ENCODE results near the gene STARD6.

Gene STARD6

DNA sequence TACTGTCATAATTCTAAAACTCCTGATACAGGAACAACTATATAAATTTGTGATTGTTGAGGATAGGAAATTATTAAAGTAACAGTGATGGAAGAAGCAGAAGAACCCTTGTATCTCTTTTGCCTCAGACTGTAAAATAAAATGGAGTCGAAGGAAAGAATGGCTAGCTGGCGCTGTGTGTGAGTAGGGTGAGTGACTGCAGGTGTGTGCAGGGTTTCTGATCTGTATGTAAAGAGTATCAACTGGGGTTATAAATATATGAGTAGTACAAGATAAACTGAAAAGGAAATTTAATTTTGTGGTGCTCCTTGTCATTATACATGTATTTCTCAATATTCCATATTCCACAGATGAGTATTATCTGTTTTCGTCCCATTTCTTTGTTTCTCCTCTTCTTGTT, 73.1 kb downstream of the STARD6 start:
- Histone ChIP-seq H4K20me1 (ENCODE audit: insufficient read depth, low read length) (no peaks in the 10 kb centered on the region), H3K4me3 (ENCODE audit: low read depth in 1 of 2, low read length in 2 of 2) (no peak overlapping the region), H3K27ac (ENCODE audit: low read length) (no peak overlapping the region), H3K79me2 (ENCODE audit: insufficient read depth, low read length) (no peaks in the 10 kb centered on the region), H3K27me3 (ENCODE audit: insufficient read depth, low read length, poor library complexity) (no peaks in the 10 kb centered on the region), H3K4me1 (ENCODE audit: insufficient read depth, low read length) (no peaks in the 10 kb centered on the region), H3K9ac (ENCODE audit: low read depth, low read length) (no peak overlapping the region), H3K9me3 (ENCODE audit: insufficient read depth, low read length, severe bottlenecking) (peaks cover 4% of the 10 kb centered on the region), H2AFZ (ENCODE audit: low read depth, low read length) (no peak overlapping the region), H3K4me2 (ENCODE audit: insufficient read depth, low read length) (no peak overlapping the region), H3K36me3 (ENCODE audit: insufficient read depth, low read length) (peaks cover 62% of the 10 kb centered on the region)
- DNase-seq, result no peak
- TF ChIP-seq, protein P1, sequence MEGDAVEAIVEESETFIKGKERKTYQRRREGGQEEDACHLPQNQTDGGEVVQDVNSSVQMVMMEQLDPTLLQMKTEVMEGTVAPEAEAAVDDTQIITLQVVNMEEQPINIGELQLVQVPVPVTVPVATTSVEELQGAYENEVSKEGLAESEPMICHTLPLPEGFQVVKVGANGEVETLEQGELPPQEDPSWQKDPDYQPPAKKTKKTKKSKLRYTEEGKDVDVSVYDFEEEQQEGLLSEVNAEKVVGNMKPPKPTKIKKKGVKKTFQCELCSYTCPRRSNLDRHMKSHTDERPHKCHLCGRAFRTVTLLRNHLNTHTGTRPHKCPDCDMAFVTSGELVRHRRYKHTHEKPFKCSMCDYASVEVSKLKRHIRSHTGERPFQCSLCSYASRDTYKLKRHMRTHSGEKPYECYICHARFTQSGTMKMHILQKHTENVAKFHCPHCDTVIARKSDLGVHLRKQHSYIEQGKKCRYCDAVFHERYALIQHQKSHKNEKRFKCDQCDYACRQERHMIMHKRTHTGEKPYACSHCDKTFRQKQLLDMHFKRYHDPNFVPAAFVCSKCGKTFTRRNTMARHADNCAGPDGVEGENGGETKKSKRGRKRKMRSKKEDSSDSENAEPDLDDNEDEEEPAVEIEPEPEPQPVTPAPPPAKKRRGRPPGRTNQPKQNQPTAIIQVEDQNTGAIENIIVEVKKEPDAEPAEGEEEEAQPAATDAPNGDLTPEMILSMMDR (IDR thresholded peaks at IDR 0.05; ENCODE audit: borderline replicate concordance, extremely low read depth, low read length, poor library complexity, severe bottlenecking), result no peak
- no peak for ATAC-seq (ENCODE audit: insufficient read depth, low read depth)

DNA sequence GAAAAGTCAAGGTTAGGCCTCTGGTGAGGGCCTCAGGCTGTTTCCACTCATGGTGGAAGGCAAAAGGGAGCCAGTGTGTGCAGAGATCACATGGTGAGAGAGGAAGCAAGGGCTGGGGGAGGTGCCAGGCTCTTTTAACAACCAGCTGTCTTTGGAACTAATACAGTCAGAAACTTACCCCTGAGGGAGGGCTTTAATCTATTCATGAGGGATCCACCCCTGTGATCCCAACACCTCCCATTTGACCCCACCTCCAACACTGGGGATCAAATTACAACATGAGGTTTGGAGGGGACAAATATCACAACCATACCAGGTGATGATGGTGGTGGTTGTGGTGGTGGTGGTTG, 77.5 kb downstream of the STARD6 start:
- DNase-seq (no peak), ATAC-seq (ENCODE audit: insufficient read depth, low read depth) (peak; percentile 42; the same call in 1 of the 3 replicates)
- H3K27ac ChIP-seq (ENCODE audit: low read length), result no peak overlapping the region
- no peaks in the 10 kb centered on the region for H4K20me1 ChIP-seq (ENCODE audit: insufficient read depth, low read length)
- no peaks in the 10 kb centered on the region for H3K79me2 ChIP-seq (ENCODE audit: insufficient read depth, low read length)
- H3K4me2 ChIP-seq (ENCODE audit: insufficient read depth, low read length), result no peak overlapping the region
- no peaks in the 10 kb centered on the region for H3K27me3 ChIP-seq (ENCODE audit: insufficient read depth, low read length, poor library complexity)
- no peak overlapping the region for H2AFZ ChIP-seq (ENCODE audit: low read depth, low read length)
- TF ChIP-seq, protein P1 (IDR thresholded peaks at IDR 0.05; ENCODE audit: borderline replicate concordance, extremely low read depth, low read length, poor library complexity, severe bottlenecking), result no peak
- no peak for TF ChIP-seq EZH2 (IDR thresholded peaks at IDR 0.05; ENCODE audit: borderline replicate concordance, low read depth, low read length, severe bottlenecking)
- peaks cover 69% of the 10 kb centered on the region for H3K36me3 ChIP-seq (ENCODE audit: insufficient read depth, low read length)
- H3K4me3 ChIP-seq (ENCODE audit: low read depth in 1 of 2, low read length in 2 of 2), result no peak overlapping the region
- no peaks in the 10 kb centered on the region for H3K9me3 ChIP-seq (ENCODE audit: insufficient read depth, low read length, severe bottlenecking)
- H3K9ac ChIP-seq (ENCODE audit: low read depth, low read length), result no peak overlapping the region
- no peaks in the 10 kb centered on the region; the same call in 1 of the 2 replicates for H3K4me1 ChIP-seq (ENCODE audit: insufficient read depth, low read length)

DNA sequence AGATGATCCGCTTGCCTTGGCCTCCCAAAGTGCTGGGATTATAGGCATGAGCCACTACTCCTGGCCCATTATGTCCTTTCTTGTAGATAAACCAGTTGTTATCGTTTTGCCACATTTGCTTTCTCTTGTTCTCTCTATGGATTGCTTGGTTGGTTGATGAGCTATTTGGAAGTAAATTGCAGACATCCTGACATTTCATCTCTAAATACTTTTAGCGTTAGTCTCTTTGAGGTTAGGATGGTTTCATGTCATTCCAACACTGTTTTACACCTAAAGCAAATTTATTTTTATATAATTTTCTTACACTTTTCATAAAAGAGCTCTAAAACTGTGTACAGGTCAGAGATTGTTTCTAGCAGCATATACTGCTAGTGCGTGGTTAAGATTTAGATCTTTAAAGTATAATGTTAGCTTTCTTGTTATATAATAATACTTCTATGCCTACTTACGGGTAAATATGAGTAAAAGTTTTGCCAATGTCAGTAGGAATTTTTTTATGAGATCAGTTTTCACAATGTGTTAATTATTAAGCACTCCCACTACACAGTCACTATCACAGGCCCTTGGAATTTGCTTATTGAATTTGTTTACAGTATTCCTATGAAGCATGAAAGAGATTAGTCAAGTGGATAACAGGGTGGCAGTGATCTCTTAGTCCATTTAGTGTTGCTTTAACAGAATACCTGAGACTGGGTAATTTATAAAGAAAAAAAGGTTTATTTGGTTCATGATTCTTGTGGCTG, 78.0 kb downstream of the STARD6 start:
- no peak overlapping the region for H3K27ac ChIP-seq (ENCODE audit: low read length)
- ATAC-seq (ENCODE audit: insufficient read depth, low read depth) (no peak), DNase-seq (no peak)
- H3K79me2 ChIP-seq (ENCODE audit: insufficient read depth, low read length), result no peaks in the 10 kb centered on the region
- H3K36me3 ChIP-seq (ENCODE audit: insufficient read depth, low read length), result peaks cover 69% of the 10 kb centered on the region
- TF ChIP-seq, protein P1 (IDR thresholded peaks at IDR 0.05; ENCODE audit: borderline replicate concordance, extremely low read depth, low read length, poor library complexity, severe bottlenecking), result no peak
- no peak for TF ChIP-seq EZH2 (IDR thresholded peaks at IDR 0.05; ENCODE audit: borderline replicate concordance, low read depth, low read length, severe bottlenecking)
- no peak overlapping the region for H3K9ac ChIP-seq (ENCODE audit: low read depth, low read length)
- no peak overlapping the region for H3K4me2 ChIP-seq (ENCODE audit: insufficient read depth, low read length)
- H2AFZ ChIP-seq (ENCODE audit: low read depth, low read length), result no peak overlapping the region
- no peaks in the 10 kb centered on the region for H4K20me1 ChIP-seq (ENCODE audit: insufficient read depth, low read length)
- H3K9me3 ChIP-seq (ENCODE audit: insufficient read depth, low read length, severe bottlenecking), result no peaks in the 10 kb centered on the region
- no peaks in the 10 kb centered on the region for H3K27me3 ChIP-seq (ENCODE audit: insufficient read depth, low read length, poor library complexity)
- no peaks in the 10 kb centered on the region; the same call in 1 of the 2 replicates for H3K4me1 ChIP-seq (ENCODE audit: insufficient read depth, low read length)
- no peak overlapping the region for H3K4me3 ChIP-seq (ENCODE audit: low read depth in 1 of 2, low read length in 2 of 2)
